Activated effector memory CD4-positive, alpha-beta T cell treated with anti-CD3 and anti-CD28 coated beads, Interleukin-2, amount 50 U/mL, for 16 hours (primary cell): ENCODE results near the gene WDR47.
"Not testable (repeated sequence)": the region's sequence is repeated elsewhere in the genome, so short reads cannot be mapped to it uniquely, and the experiment has no call there.

ENCODE experiments used
- DNase-seq: peaks from one replicate; pipeline ENCODE4 v3.0.0-alpha.2; 2020

Gene WDR47

GRCh38 chr1:109041621-109042468 is at the start of gene WDR47:
Gene WDR47, minus strand, starts transcription at chr1:109042102. Its CDS starts 18,590 bp downstream, at chr1:109023512.
- peak; percentile 98 for DNase-seq

- DNase-seq = no peak
These were observed 49.4 kb upstream of the WDR47 start for GRCh38 chr1:109091078-109091838.

- DNase-seq = peak; percentile 96
These were observed 48.5 kb upstream of the WDR47 start, which contains the start of gene TMEM167B for GRCh38 chr1:109090196-109091077. Gene TMEM167B, plus strand, starts transcription at chr1:109090764. Its CDS starts 109 bp downstream, at chr1:109090873.

GRCh38 chr1:109089242-109090015 is 47.5 kb upstream of the WDR47 start:
- DNase-seq = peak; percentile 71

GRCh38 chr1:109084563-109085517 is 42.9 kb upstream of the WDR47 start:
- DNase-seq = no peak

- DNase-seq = no peak
These were observed 42.0 kb upstream of the WDR47 start for GRCh38 chr1:109083923-109084322.

GRCh38 chr1:109083501-109083900 is 41.6 kb upstream of the WDR47 start:
- no peak for DNase-seq

- no peak for DNase-seq
These were observed 38.7 kb upstream of the WDR47 start for GRCh38 chr1:109080441-109081082.

GRCh38 chr1:109079240-109079622 is 37.3 kb upstream of the WDR47 start:
- DNase-seq = no peak

GRCh38 chr1:109078317-109078716 is 36.4 kb upstream of the WDR47 start:
- no peak for DNase-seq

GRCh38 chr1:109075531-109076490 is 33.9 kb upstream of the WDR47 start, which contains the start of gene TAF13:
Gene TAF13, minus strand, starts transcription at chr1:109076003. Its CDS starts 56 bp downstream, at chr1:109075947.
- DNase-seq = peak; percentile 96

GRCh38 chr1:109069294-109069693 is 27.4 kb upstream of the WDR47 start:
- DNase-seq = no peak

- DNase-seq = no peak
These were observed 26.0 kb upstream of the WDR47 start for GRCh38 chr1:109067883-109068282.

- DNase-seq = no peak
These were observed 23.2 kb upstream of the WDR47 start for GRCh38 chr1:109065137-109065536.

GRCh38 chr1:109061183-109061582 is 19.3 kb upstream of the WDR47 start:
- no peak for DNase-seq

GRCh38 chr1:109060707-109061106 is 18.8 kb upstream of the WDR47 start:
- DNase-seq = no peak

- DNase-seq = no peak
These were observed 17.1 kb upstream of the WDR47 start for GRCh38 chr1:109059026-109059425.

GRCh38 chr1:109056064-109056463 is 14.2 kb upstream of the WDR47 start:
- DNase-seq = no peak

GRCh38 chr1:109052145-109052544 is 10.2 kb upstream of the WDR47 start:
- DNase-seq = not testable (repeated sequence)
